Neural progenitor cell (in vitro differentiated cells): ENCODE measurements around the gene TAF9B. TPM values are rescaled to one million over a fixed set of nuclear protein-coding genes. Genes with fewer than 3 reads are reported as not detected.

Experiments used
- DNase-seq: peaks from one replicate; pipeline ENCODE4 v3.0.0-alpha.2; 2016; ENCODE audit warnings: low spot score
- H2AFZ ChIP-seq: fragments of 200-600 bp; sonication (generic); replicated peaks from 2 replicates; pipeline ENCODE4 v1.6.1; 2016; ENCODE audit warnings: antibody characterized with exemption
- H3F3A ChIP-seq: fragments of 200-600 bp; sonication (generic); 2 replicates; pipeline ENCODE4 v1.6.1; 2016; ENCODE audit warnings: antibody characterized with exemption, low read depth
- H3K27ac ChIP-seq: fragments of 200-600 bp; sonication (generic); 2 replicates; pipeline ENCODE4 v1.5.1; 2016; ENCODE audit warnings: mild to moderate bottlenecking
- H3K27me3 ChIP-seq: fragments of 200-600 bp; sonication (generic); 2 replicates; pipeline ENCODE4 v1.6.1; 2016; ENCODE audit warnings: mild to moderate bottlenecking, moderate library complexity
- H3K36me3 ChIP-seq: fragments of 200-600 bp; sonication (generic); 2 replicates; pipeline ENCODE4 v1.5.1; 2016
- H3K4me1 ChIP-seq: fragments of 200-600 bp; sonication (generic); 2 replicates; pipeline ENCODE4 v1.6.1; 2016; ENCODE audit warnings: mixed run types
- H3K4me2 ChIP-seq: fragments of 200-600 bp; sonication (generic); 2 replicates; pipeline ENCODE4 v1.6.1; 2016
- H3K4me3 ChIP-seq: fragments of 200-600 bp; sonication (generic); 2 replicates; pipeline ENCODE4 v1.5.1; 2016
- H3K79me2 ChIP-seq: fragments of 200-600 bp; sonication (generic); 2 replicates; pipeline ENCODE4 v1.6.1; 2016; ENCODE audit warnings: low read depth
- H3K9ac ChIP-seq: fragments of 200-600 bp; sonication (generic); 2 replicates; pipeline ENCODE4 v1.6.1; 2016
- H3K9me3 ChIP-seq: fragments of 200-600 bp; sonication (generic); 2 replicates; pipeline ENCODE4 v1.5.1; 2016; ENCODE audit warnings: low read depth
- H4K20me1 ChIP-seq: fragments of 200-600 bp; sonication (generic); 2 replicates; pipeline ENCODE4 v1.6.1; 2016; ENCODE audit warnings: low read depth
- H3K27ac Mint-ChIP-seq: 3 replicates; pipeline ENCODE4 v1.8.0; 2021; ENCODE audit warnings: mixed read lengths
- H3K27me3 Mint-ChIP-seq: 2 replicates; pipeline ENCODE4 v1.8.0; 2022; ENCODE audit warnings: low read depth, mild to moderate bottlenecking, inconsistent platforms, moderate library complexity, mixed read lengths; ENCODE audit not compliant: insufficient read depth
- H3K36me3 Mint-ChIP-seq: 3 replicates; pipeline ENCODE4 v1.8.0; 2021; ENCODE audit warnings: mixed read lengths
- H3K4me1 Mint-ChIP-seq: 3 replicates; pipeline ENCODE4 v1.8.0; 2021; ENCODE audit warnings: mixed read lengths
- H3K4me3 Mint-ChIP-seq: 3 replicates; pipeline ENCODE4 v1.8.0; 2021; ENCODE audit warnings: mild to moderate bottlenecking, moderate library complexity, mixed read lengths
- H3K9me3 Mint-ChIP-seq: 3 replicates; pipeline ENCODE4 v1.8.0; 2020; ENCODE audit warnings: mixed read lengths
- EZH2 ChIP-seq: fragments of 200-600 bp; sonication (generic); IDR thresholded peaks from 2 replicates; pipeline ENCODE4 v1.6.1; 2017; ENCODE audit warnings: antibody characterized with exemption, mild to moderate bottlenecking, moderate library complexity
- EZH2phosphoT487 ChIP-seq: fragments of 200-600 bp; sonication (generic); IDR thresholded peaks from 2 replicates; pipeline ENCODE4 v1.6.1; 2017; ENCODE audit warnings: antibody characterized with exemption
- total RNA-seq: library from RNA; depleted of rRNA; stranded (reverse); fragments of >200 nt; gene quantifications from 2 replicates; pipeline ENCODE4 v1.2.3, GENCODE V29; 2015; ENCODE audit warnings: low replicate concordance
- TF ChIP-seq, protein P1 (sequence below): fragments of 200-600 bp; sonication (generic); IDR thresholded peaks from 2 replicates; pipeline ENCODE4 v1.5.1; 2017; ENCODE audit warnings: antibody characterized with exemption, mild to moderate bottlenecking

TAF9B gene
- total RNA-seq, 1 donor from 2014 or later, result 103 TPM

- Histone ChIP-seq H3K36me3 (no peaks in the 10 kb centered on the region), H3K27me3 (no peaks in the 10 kb centered on the region), H3K9ac (no peak overlapping the region), H3K4me2 (no peak overlapping the region), H4K20me1 (peaks cover 77% of the 10 kb centered on the region), H3K27ac (no peak overlapping the region), H3K79me2 (peaks cover 50% of the 10 kb centered on the region), H3K4me1 (no peaks in the 10 kb centered on the region), H2AFZ (no peak overlapping the region), H3K9me3 (no peaks in the 10 kb centered on the region), H3K4me3 (no peak overlapping the region), H3F3A (no peaks in the 10 kb centered on the region)
- Mint-ChIP-seq H3K27me3 (no peaks in the 10 kb centered on the region), H3K4me1 (no peaks in the 10 kb centered on the region), H3K36me3 (peaks cover 15% of the 10 kb centered on the region), H3K27ac (no peak overlapping the region), H3K4me3 (no peak overlapping the region), H3K9me3 (no peaks in the 10 kb centered on the region)
- TF ChIP-seq, protein P1, sequence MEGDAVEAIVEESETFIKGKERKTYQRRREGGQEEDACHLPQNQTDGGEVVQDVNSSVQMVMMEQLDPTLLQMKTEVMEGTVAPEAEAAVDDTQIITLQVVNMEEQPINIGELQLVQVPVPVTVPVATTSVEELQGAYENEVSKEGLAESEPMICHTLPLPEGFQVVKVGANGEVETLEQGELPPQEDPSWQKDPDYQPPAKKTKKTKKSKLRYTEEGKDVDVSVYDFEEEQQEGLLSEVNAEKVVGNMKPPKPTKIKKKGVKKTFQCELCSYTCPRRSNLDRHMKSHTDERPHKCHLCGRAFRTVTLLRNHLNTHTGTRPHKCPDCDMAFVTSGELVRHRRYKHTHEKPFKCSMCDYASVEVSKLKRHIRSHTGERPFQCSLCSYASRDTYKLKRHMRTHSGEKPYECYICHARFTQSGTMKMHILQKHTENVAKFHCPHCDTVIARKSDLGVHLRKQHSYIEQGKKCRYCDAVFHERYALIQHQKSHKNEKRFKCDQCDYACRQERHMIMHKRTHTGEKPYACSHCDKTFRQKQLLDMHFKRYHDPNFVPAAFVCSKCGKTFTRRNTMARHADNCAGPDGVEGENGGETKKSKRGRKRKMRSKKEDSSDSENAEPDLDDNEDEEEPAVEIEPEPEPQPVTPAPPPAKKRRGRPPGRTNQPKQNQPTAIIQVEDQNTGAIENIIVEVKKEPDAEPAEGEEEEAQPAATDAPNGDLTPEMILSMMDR, result no peak
- TF ChIP-seq EZH2 (no peak), EZH2phosphoT487 (no peak)
- DNase-seq, result no peak
Observed at GRCh38 chrX:78118628-78119027, 20.8 kb downstream of the TAF9B start.

DNA sequence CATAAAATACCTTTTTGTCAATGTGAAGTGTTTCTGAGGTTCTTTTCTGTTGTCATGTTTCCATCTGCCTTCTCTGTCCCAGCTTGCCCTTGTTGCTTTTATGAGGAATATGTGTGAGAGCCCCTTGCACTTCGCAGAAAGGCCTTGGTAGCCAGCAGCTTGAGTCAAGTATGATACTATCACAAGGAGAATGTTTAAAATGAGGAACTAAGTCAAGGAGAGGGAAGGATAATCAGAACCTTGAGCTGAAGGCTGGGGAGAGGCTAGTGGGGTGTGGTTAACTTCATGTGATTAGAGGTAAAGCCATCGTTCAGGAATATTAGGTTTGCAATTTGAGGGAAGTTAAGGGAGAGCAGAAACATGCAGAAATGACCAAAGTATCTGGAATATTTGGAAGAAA is 22.7 kb downstream of the TAF9B start:
- H3K36me3 Mint-ChIP-seq, result peaks cover 19% of the 10 kb centered on the region
- H3K79me2 ChIP-seq, result peaks cover 67% of the 10 kb centered on the region

DNA sequence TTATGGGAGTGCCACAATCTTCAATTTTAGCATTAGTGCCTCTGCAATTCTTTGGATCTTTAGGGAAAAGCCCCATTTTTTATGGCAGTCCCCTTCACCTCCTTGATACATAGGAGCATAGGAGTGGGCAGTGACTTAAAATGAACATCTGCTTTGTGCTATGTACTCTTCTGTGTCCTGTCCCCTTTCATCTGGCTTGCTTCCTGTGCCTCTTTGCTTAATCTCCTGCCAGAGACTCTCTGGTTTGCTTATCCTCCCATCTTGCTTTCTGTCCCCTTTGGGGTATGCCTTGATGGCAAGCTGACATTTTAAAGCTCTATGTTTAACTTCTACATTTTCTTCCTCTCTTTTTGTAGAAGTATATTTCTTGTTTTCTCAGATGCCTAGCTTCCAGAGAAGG is 23.1 kb downstream of the TAF9B start:
- Histone ChIP-seq H3K9ac (no peak overlapping the region), H3K4me2 (no peak overlapping the region), H4K20me1 (peaks cover 87% of the 10 kb centered on the region), H3K79me2 (peaks cover 67% of the 10 kb centered on the region), H3K27me3 (no peaks in the 10 kb centered on the region), H2AFZ (no peak overlapping the region), H3K4me3 (no peak overlapping the region), H3F3A (no peaks in the 10 kb centered on the region), H3K9me3 (no peaks in the 10 kb centered on the region), H3K4me1 (no peaks in the 10 kb centered on the region), H3K36me3 (peaks cover 5% of the 10 kb centered on the region), H3K27ac (no peak overlapping the region)
- no peak for TF ChIP-seq EZH2phosphoT487
- TF ChIP-seq EZH2, result no peak
- TF ChIP-seq, protein P1, result no peak
- no peak for DNase-seq
- Mint-ChIP-seq H3K36me3 (peaks cover 17% of the 10 kb centered on the region), H3K9me3 (no peaks in the 10 kb centered on the region), H3K27me3 (no peaks in the 10 kb centered on the region), H3K4me3 (no peak overlapping the region), H3K27ac (no peak overlapping the region), H3K4me1 (no peaks in the 10 kb centered on the region)

More for the DNA sequence above, 22.7 kb downstream of the TAF9B start:
- Mint-ChIP-seq H3K9me3 (no peaks in the 10 kb centered on the region), H3K4me3 (no peak overlapping the region), H3K27ac (no peak overlapping the region), H3K4me1 (no peaks in the 10 kb centered on the region), H3K27me3 (no peaks in the 10 kb centered on the region)
- Histone ChIP-seq H3K9me3 (no peaks in the 10 kb centered on the region), H3K4me2 (no peak overlapping the region), H4K20me1 (peaks cover 87% of the 10 kb centered on the region), H2AFZ (no peak overlapping the region), H3K9ac (no peak overlapping the region), H3K27ac (no peak overlapping the region), H3K27me3 (no peaks in the 10 kb centered on the region), H3K36me3 (peaks cover 5% of the 10 kb centered on the region), H3F3A (no peaks in the 10 kb centered on the region), H3K4me3 (no peak overlapping the region), H3K4me1 (no peaks in the 10 kb centered on the region)
- TF ChIP-seq EZH2phosphoT487, result no peak
- TF ChIP-seq, protein P1, result no peak
- TF ChIP-seq EZH2, result no peak
- DNase-seq, result no peak
